GM06990 (cell line): ENCODE measurements around the gene FRMD5.
"Not testable (repeated sequence)": the region's sequence is repeated elsewhere in the genome, so short reads cannot be mapped to it uniquely, and the experiment has no call there.

Experiments used
- DNase-seq: peaks from one replicate; pipeline ENCODE4 v3.0.0-alpha.2; 2011; ENCODE audit not compliant: insufficient read length; ENCODE audit errors: extremely low read depth
- H3K27me3 ChIP-seq: replicated peaks from 2 replicates; pipeline ENCODE4 v1.6.0; 2011; ENCODE audit warnings: low read length; ENCODE audit not compliant: control insufficient read depth, insufficient read depth
- H3K36me3 ChIP-seq: 2 replicates; pipeline ENCODE4 v1.5.1; 2011; ENCODE audit warnings: low read length; ENCODE audit not compliant: control insufficient read depth, insufficient read depth
- H3K4me3 ChIP-seq: replicated peaks from 2 replicates; pipeline ENCODE4 v1.5.1; 2011; ENCODE audit warnings: low read depth, mild to moderate bottlenecking, control low read depth, low read length
- CTCF ChIP-seq: IDR thresholded peaks from 2 replicates; pipeline ENCODE4 v1.5.1; 2011; ENCODE audit warnings: low read length, control low read depth, mild to moderate bottlenecking, inconsistent platforms; ENCODE audit not compliant: insufficient read depth, poor library complexity, severe bottlenecking

FRMD5 gene

GRCh38 chr15:43828061-43828657 lies 366.9 kb downstream of the FRMD5 start:
- no peak for TF ChIP-seq CTCF
- Histone ChIP-seq H3K27me3 (no peaks in the 10 kb centered on the region), H3K36me3 (no peaks in the 10 kb centered on the region), H3K4me3 (peak overlapping the region; percentile 90)
- peak; percentile 43 for DNase-seq

GRCh38 chr15:43826508-43827341 lies 368.3 kb downstream of the FRMD5 start, which contains the start of gene WDR76:
Gene WDR76, plus strand, starts transcription at chr15:43827002. Its CDS starts 31 bp downstream, at chr15:43827033.
- DNase-seq, result peak; percentile 94
- TF ChIP-seq CTCF, result no peak
- Histone ChIP-seq H3K36me3 (no peaks in the 10 kb centered on the region), H3K4me3 (peak within 1 kb of the TSS; percentile 90), H3K27me3 (no peaks in the 10 kb centered on the region)

- no peak for DNase-seq
- no peak for TF ChIP-seq CTCF
- Histone ChIP-seq H3K36me3 (no peaks in the 10 kb centered on the region), H3K27me3 (no peaks in the 10 kb centered on the region), H3K4me3 (no peak overlapping the region)
These were observed 369.0 kb downstream of the FRMD5 start for GRCh38 chr15:43826029-43826507.

GRCh38 chr15:43825305-43825704 lies 369.8 kb downstream of the FRMD5 start:
- H3K27me3 ChIP-seq, DNase-seq, H3K36me3 ChIP-seq, H3K4me3 ChIP-seq: not testable (repeated sequence)

GRCh38 chr15:43824302-43825246 lies 370.5 kb downstream of the FRMD5 start, which contains the start of gene MFAP1:
Gene MFAP1, minus strand, starts transcription at chr15:43824690. Its CDS starts 121 bp downstream, at chr15:43824569.
- TF ChIP-seq CTCF, result no peak
- peak within 1 kb of the TSS; percentile 83 for H3K4me3 ChIP-seq
- peak; percentile 84 for DNase-seq
- no peaks in the 10 kb centered on the region for H3K36me3 ChIP-seq
- no peaks in the 10 kb centered on the region for H3K27me3 ChIP-seq
